ENCODE data around the gene KIF16B.

The KIF16B gene

GRCh38 chr20:16548068-16548672, 25.1 kb downstream of the KIF16B start:
- TF ChIP-seq CTCF (IDR thresholded peaks at IDR 0.05; ENCODE audit: insufficient read depth, low read depth, low read length, missing control alignments): no peak
- no peak overlapping the region for H3K4me3 ChIP-seq (ENCODE audit: low read depth, low read length)
- no peak for DNase-seq (ENCODE audit: low read depth)

GRCh38 chr20:16544949-16545348, 28.3 kb downstream of the KIF16B start:
- no peak overlapping the region for H3K4me3 ChIP-seq (ENCODE audit: low read depth, low read length)
- DNase-seq (ENCODE audit: low read depth): no peak
- TF ChIP-seq CTCF (IDR thresholded peaks at IDR 0.05; ENCODE audit: insufficient read depth, low read depth, low read length, missing control alignments): no peak

DNA sequence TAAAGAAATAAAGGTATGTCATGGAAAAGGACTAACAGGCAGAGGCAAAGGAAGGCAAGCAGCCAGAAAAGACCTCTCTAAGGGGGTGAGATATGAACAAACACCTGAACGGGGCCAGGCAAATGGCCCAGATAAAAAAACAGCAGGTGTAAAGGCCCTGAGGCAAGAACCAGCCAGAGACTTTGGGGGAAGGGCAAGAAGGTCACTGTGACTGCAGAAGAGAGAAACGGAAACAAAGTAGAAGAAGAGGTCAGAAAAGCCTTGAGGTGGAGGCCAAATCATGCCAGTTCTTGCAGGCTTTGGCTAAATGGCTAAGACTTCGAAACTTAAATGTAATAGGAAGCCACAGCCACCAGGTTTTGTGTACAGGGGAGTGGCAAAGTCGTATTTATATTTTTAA, 30.8 kb downstream of the KIF16B start:
- TF ChIP-seq CTCF (IDR thresholded peaks at IDR 0.05; ENCODE audit: insufficient read depth, low read depth, low read length, missing control alignments): no peak
- DNase-seq (ENCODE audit: low read depth): no peak
- H3K4me3 ChIP-seq (ENCODE audit: low read depth, low read length): no peak overlapping the region

DNA sequence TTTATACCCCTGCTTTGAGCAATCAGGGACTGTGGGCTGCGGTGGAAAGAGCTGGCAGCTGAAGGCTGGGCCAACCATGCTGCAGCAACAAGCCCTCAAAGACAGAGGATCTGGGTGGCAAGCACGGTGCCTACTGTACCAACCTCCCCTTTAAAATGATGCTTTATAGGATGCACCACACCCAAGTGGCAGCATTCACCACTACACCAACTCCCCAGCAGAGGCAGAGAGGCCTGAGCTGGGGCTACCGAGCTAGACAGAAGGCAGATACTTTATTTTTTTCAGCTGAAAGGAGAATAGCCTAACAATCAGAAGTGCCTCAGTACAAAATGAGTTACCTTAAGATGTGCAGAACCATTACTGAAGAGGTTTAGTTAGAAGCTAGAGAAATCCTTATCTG, 31.4 kb downstream of the KIF16B start:
- no peak for DNase-seq (ENCODE audit: low read depth)
- H3K4me3 ChIP-seq (ENCODE audit: low read depth, low read length): no peak overlapping the region
- no peak for TF ChIP-seq CTCF (IDR thresholded peaks at IDR 0.05; ENCODE audit: insufficient read depth, low read depth, low read length, missing control alignments)

GRCh38 chr20:16541226-16541625, 32.0 kb downstream of the KIF16B start:
- H3K4me3 ChIP-seq (ENCODE audit: low read depth, low read length): no peak overlapping the region
- DNase-seq (ENCODE audit: low read depth): no peak
- no peak for TF ChIP-seq CTCF (IDR thresholded peaks at IDR 0.05; ENCODE audit: insufficient read depth, low read depth, low read length, missing control alignments)

- no peak overlapping the region for H3K4me3 ChIP-seq (ENCODE audit: low read depth, low read length)
- no peak for DNase-seq (ENCODE audit: low read depth)
Observed at GRCh38 chr20:16539280-16540021, 33.8 kb downstream of the KIF16B start.

More at GRCh38 chr20:16539280-16540021, 33.8 kb downstream of the KIF16B start:
- TF ChIP-seq CTCF (IDR thresholded peaks at IDR 0.05; ENCODE audit: insufficient read depth, low read depth, low read length, missing control alignments): no peak
